Panc1 (cell line): ENCODE measurements around the gene KRT36. TPM values are rescaled to one million over a fixed set of nuclear protein-coding genes. Genes with fewer than 3 reads are reported as not detected.
A peak's percentile ranks its signal among the peaks of the same experiment; 100 is the strongest.

Source experiments
- ATAC-seq: fragments of 200-7000 bp; cut with Tn5 transposase; 2 replicates; pipeline ENCODE4 v1.9.1; 2020; ENCODE audit warnings: mild to moderate bottlenecking, moderate library complexity
- BruUV-seq: library from RNA; stranded (reverse); fragments of 400-500 nt; replicated peaks from 2 replicates; lab custom pipeline; 2021; lab: Mats Ljungman, UMichigan
- CTCF ChIA-PET: fragments of 300-600 bp; sonication (Branson Sonifier 250); formaldehyde crosslinking; loops from one replicate; lab custom pipeline; 2022; ENCODE audit warnings: antibody characterized with exemption; lab: Charles Lee
- POLR2A ChIA-PET: fragments of 300-600 bp; sonication (Branson Sonifier 250); formaldehyde crosslinking; loops from one replicate; lab custom pipeline; 2022; ENCODE audit warnings: antibody characterized with exemption; lab: Charles Lee
- DNase-seq: peaks from one replicate; pipeline ENCODE4 v3.0.0-alpha.2; 2010; ENCODE audit warnings: low read depth, low spot score
- H3K27ac ChIP-seq: 2 replicates; pipeline ENCODE4 v1.5.1; 2011; ENCODE audit warnings: mild to moderate bottlenecking, low read length, inconsistent platforms
- H3K27me3 ChIP-seq: fragments of 200-500 bp; sonication (Bioruptor generic); 2 replicates; pipeline ENCODE4 v1.6.0; 2014; ENCODE audit warnings: low read length, inconsistent platforms; ENCODE audit not compliant: control insufficient read depth, insufficient read depth
- H3K36me3 ChIP-seq: fragments of 200-500 bp; sonication (Bioruptor generic); 2 replicates; pipeline ENCODE4 v1.5.1; 2014; ENCODE audit warnings: inconsistent platforms, mild to moderate bottlenecking, low read length, moderate library complexity; ENCODE audit not compliant: control insufficient read depth, insufficient read depth
- H3K4me1 ChIP-seq: 2 replicates; pipeline ENCODE4 v1.5.1; 2011; ENCODE audit warnings: inconsistent platforms, mild to moderate bottlenecking, low read length, moderate library complexity; ENCODE audit not compliant: control insufficient read depth, insufficient read depth
- H3K4me3 ChIP-seq, 2 experiments: 2 replicates each; pipeline ENCODE4 v1.5.1; 2011 to 2012; ENCODE audit warnings: low read depth in 2 of 2, low read length in 2 of 2, mild to moderate bottlenecking in 2 of 2, inconsistent platforms in 1 of 2, moderate library complexity in 1 of 2
- H3K9me3 ChIP-seq: fragments of 200-500 bp; sonication (Bioruptor generic); 2 replicates; pipeline ENCODE4 v1.5.1; 2014; ENCODE audit warnings: low read depth, mild to moderate bottlenecking, inconsistent platforms, low read length, moderate library complexity; ENCODE audit not compliant: control insufficient read depth, insufficient read depth
- CTCF ChIP-seq: fragments of 450-650 bp; IDR thresholded peaks from 2 replicates; pipeline ENCODE4 v1.5.1; 2017; ENCODE audit warnings: mild to moderate bottlenecking
- POLR2AphosphoS5 ChIP-seq: IDR thresholded peaks from 2 replicates; pipeline ENCODE4 v1.6.1; 2012; ENCODE audit warnings: mild to moderate bottlenecking, low read depth, low read length, moderate library complexity
- REST ChIP-seq, 2 experiments: IDR thresholded peaks; 2 replicates each; pipeline ENCODE4 v1.6.1; 2011 to 2012; ENCODE audit warnings: low read depth in 2 of 2, control low read depth in 1 of 2, low read length in 1 of 2, mild to moderate bottlenecking in 1 of 2, moderate library complexity in 1 of 2; ENCODE audit not compliant: insufficient read depth in 1 of 2
- SIN3A ChIP-seq: IDR thresholded peaks from 2 replicates; pipeline ENCODE4 v1.6.1; 2012; ENCODE audit warnings: low read depth, mild to moderate bottlenecking, low read length, moderate library complexity, borderline replicate concordance; ENCODE audit not compliant: insufficient read depth
- TCF7L2 ChIP-seq: IDR thresholded peaks from 2 replicates; pipeline ENCODE4 v1.6.1; 2011; ENCODE audit warnings: mild to moderate bottlenecking, low read depth, low read length, inconsistent platforms
- in situ Hi-C: cut with HindIII; loops from 2 replicates; pipeline ENCODE4 v1.10.0; 2016; ENCODE audit warnings: low sequenced_read_pairs, low pct_unique_long_range_greater_than_20kb
- intact Hi-C: fragments of 100-400 bp; cut with micrococcal nuclease; formaldehyde crosslinking; loops from one replicate; pipeline ENCODE4 v1.10.0; 2022; ENCODE audit not compliant: unreplicated experiment
- total RNA-seq: library from RNA; stranded (reverse); gene quantifications from one replicate; pipeline ENCODE4 v1.2.1, GENCODE V29; 2021; ENCODE audit not compliant: unreplicated experiment

The KRT36 gene
- total RNA-seq, 1 experiment from 2014 or later = not detected

GRCh38 chr17:41538565-41538991, 48.9 kb upstream of the KRT36 start:
- Histone ChIP-seq H3K27me3 (no peaks in the 10 kb centered on the region), H3K4me1 (peaks cover 59% of the 10 kb centered on the region), H3K9me3 (no peaks in the 10 kb centered on the region), H3K4me3 (no peak overlapping the region), H3K27ac (peak overlapping the region; percentile 79), H3K36me3 (no peaks in the 10 kb centered on the region)
- ATAC-seq (peak; percentile 49), DNase-seq (no peak)
- POLR2A ChIA-PET = no interaction called here
- no peak for TF ChIP-seq SIN3A
- TF ChIP-seq REST (IDR thresholded peaks at IDR 0.05; ENCODE audit: insufficient read depth in 1 of 2, low read depth in 2 of 2, low read length in 1 of 2) = no peak
- TF ChIP-seq TCF7L2 = no peak
- no peak for TF ChIP-seq POLR2AphosphoS5
- TF ChIP-seq CTCF = no peak
- intact Hi-C loops (no loop called here), in situ Hi-C loops (loop anchor here (25.0 kb wide), 1 partner anchor 99 kb away; no protein-coding TSS in a partner anchor)
- no TSS peak for BruUV-seq
- CTCF ChIA-PET = interaction anchor here (0.6 kb wide), 1 partner anchor 110 kb away, joined by 7 read pairs; no protein-coding TSS in a partner anchor

- ChIA-PET POLR2A (no interaction called here), CTCF (interaction anchor here (0.6 to 0.7 kb wide), 3 partner anchors 31 to 1032 kb away, joined by 3 to 9 read pairs (median 4); no protein-coding TSS in a partner anchor)
- Histone ChIP-seq H3K9me3 (no peaks in the 10 kb centered on the region), H3K4me1 (peaks cover 59% of the 10 kb centered on the region), H3K36me3 (no peaks in the 10 kb centered on the region), H3K27ac (peak overlapping the region; percentile 79), H3K27me3 (no peaks in the 10 kb centered on the region), H3K4me3 (no peak overlapping the region)
- ATAC-seq (no peak), DNase-seq (no peak)
- intact Hi-C loops = no loop called here
- BruUV-seq = no TSS peak
- TF ChIP-seq CTCF (no peak), REST (IDR thresholded peaks at IDR 0.05; ENCODE audit: insufficient read depth in 1 of 2, low read depth in 2 of 2, low read length in 1 of 2) (no peak), TCF7L2 (no peak), POLR2AphosphoS5 (no peak), SIN3A (no peak)
- in situ Hi-C loops = loop anchor here (25.0 kb wide), 1 partner anchor 99 kb away; no protein-coding TSS in a partner anchor
Observed at GRCh38 chr17:41537990-41538389, 48.3 kb upstream of the KRT36 start.
